Measurements from ENCODE around the gene ERICH6B.

- TF ChIP-seq CTCF (IDR thresholded peaks at IDR 0.05; ENCODE audit: insufficient read depth, low read depth, low read length), result no peak
- no peak for TF ChIP-seq EZH2 (IDR thresholded peaks at IDR 0.05; ENCODE audit: insufficient read depth, low read length)
Observed at GRCh38 chr13:45544520-45544919, 71.0 kb downstream of the ERICH6B start.
